Measurements from ENCODE around the gene SLC23A3.

Gene SLC23A3, protein sequence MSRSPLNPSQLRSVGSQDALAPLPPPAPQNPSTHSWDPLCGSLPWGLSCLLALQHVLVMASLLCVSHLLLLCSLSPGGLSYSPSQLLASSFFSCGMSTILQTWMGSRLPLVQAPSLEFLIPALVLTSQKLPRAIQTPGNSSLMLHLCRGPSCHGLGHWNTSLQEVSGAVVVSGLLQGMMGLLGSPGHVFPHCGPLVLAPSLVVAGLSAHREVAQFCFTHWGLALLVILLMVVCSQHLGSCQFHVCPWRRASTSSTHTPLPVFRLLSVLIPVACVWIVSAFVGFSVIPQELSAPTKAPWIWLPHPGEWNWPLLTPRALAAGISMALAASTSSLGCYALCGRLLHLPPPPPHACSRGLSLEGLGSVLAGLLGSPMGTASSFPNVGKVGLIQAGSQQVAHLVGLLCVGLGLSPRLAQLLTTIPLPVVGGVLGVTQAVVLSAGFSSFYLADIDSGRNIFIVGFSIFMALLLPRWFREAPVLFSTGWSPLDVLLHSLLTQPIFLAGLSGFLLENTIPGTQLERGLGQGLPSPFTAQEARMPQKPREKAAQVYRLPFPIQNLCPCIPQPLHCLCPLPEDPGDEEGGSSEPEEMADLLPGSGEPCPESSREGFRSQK

GRCh38 chr2:219169930-219170654, at the start of gene SLC23A3:
TSS of gene SLC23A3 (minus strand) at chr2:219170029. CDS start at chr2:219169984, 45 bp downstream.
- Mint-ChIP-seq H3K4me3 (no peak within 1 kb of the TSS), H3K27ac (peak within 1 kb of the TSS; percentile 81), H3K9me3 (no peaks in the 10 kb centered on the region), H3K4me1 (peaks cover 50% of the 10 kb centered on the region), H3K36me3 (peaks cover 53% of the 10 kb centered on the region)
- DNase-seq (ENCODE audit: low spot score in 2 of 2) (no peak), ATAC-seq (peak; percentile 73)

DNA sequence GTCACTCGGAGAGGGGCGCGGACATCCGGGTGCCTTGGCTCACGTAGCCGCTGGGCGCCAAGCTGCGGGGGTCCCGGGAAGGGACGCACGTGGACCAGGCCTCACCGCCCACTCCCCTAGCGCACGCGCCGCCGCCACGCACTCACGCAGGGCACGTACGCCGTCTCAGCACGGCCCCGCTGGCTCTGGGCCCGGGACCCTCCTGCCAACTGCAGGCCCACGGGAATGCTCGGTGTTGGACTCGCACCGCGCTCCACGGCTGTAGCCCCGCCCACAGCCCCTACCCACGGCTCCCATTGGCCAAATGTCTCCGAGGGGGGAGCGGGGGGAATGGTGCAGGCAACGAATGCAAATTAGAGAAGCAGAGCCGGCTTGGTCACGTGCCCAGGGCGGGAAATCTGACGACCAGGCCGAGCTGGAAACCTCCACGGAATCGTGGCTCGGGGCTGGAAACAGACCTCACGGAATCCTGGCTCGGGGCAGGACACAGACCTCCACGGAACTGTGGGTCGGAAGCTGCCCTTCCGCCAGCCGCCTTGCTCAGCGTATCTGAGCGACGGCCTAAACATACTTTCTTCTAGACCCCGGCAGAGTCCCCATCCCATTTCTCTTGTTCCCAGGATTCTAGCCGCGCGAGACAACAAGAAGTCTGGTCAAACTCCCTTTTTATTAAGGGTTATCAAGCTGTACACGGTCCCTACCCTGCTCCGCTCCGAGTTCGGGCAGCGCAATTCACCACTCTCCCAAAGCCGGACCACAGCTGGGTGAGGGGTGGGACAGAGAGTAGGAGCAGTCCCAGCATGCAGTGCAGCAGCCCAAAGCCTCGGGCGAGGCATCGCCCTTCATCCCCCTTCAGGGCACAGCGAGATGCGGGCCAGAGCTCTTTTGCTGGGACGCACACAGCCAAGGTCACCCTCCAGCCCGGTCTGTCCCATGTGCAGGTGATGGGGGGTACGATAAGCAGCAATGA, 49.2 kb upstream of the SLC23A3 start, which contains the start of gene ABCB6:
Gene ABCB6, minus strand, starts transcription at position 227 of the 970 bp plus-strand sequence. CDS start 285 bp downstream, outside the sequence.
- peak within 1 kb of the TSS; percentile 87 for H3K27ac Mint-ChIP-seq
- H3K9me3 Mint-ChIP-seq = no peaks in the 10 kb centered on the region
- DNase-seq (ENCODE audit: low spot score in 2 of 2) = peak; percentile 71 to 87
- H3K4me3 Mint-ChIP-seq = peak within 1 kb of the TSS; percentile 91
- peaks cover 46% of the 10 kb centered on the region for H3K4me1 Mint-ChIP-seq
- ATAC-seq = peak; percentile 85
- H3K36me3 Mint-ChIP-seq = peaks cover 70% of the 10 kb centered on the region

DNA sequence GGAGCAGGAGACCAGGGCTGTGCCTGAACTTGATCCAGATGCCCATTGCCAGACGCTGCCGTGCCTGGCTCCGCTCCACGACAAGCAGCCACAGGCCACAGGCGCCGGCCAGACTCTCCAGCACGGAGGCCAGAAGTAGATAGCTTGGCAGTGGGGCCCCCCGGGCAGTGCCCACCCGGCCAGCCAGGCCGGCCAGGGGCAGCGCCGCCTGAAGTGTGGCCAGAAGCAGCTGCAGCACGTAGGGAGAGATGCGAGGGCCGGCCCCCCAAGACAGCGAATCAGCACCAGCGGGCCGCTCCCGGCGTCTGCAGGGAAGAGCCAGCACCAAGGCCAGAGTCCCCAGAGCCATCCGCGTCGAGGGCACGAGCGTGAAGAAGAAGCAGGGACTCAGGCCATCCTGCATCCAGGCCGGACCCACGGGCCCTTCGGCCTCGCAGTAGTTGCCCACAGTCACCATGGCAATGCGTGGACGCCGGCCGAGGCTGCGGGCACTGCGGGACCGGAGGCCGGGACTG, 48.4 kb upstream of the SLC23A3 start:
- Mint-ChIP-seq H3K4me3 (peak overlapping the region; percentile 91), H3K27ac (peak overlapping the region; percentile 87), H3K9me3 (no peaks in the 10 kb centered on the region), H3K4me1 (peaks cover 47% of the 10 kb centered on the region), H3K36me3 (peaks cover 70% of the 10 kb centered on the region)
- ATAC-seq (peak; percentile 61), DNase-seq (ENCODE audit: low spot score in 2 of 2) (no peak)

DNA sequence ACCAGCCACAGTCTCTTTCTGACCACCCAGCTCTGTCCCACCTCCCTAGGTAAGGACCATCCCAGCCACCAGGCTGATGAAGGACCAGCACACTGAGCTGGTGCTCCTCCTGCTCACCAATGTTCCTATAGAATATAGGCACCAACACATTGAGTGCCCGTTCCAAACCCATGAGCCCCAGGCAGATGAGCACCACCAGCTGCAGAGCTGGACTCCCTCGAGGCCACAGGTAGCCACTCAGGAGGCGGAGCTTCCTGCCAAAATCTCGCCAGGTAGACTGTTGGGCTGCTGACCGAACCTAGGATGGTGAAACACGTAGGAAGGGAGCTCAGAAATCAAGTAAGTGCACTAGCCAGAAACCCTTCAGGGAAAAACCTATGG, 46.7 kb upstream of the SLC23A3 start:
- Mint-ChIP-seq H3K4me3 (peak overlapping the region; percentile 91), H3K27ac (no peak overlapping the region), H3K9me3 (no peaks in the 10 kb centered on the region), H3K36me3 (peaks cover 70% of the 10 kb centered on the region), H3K4me1 (peaks cover 44% of the 10 kb centered on the region)
- no peak for ATAC-seq
- no peak for DNase-seq (ENCODE audit: low spot score in 2 of 2)

DNA sequence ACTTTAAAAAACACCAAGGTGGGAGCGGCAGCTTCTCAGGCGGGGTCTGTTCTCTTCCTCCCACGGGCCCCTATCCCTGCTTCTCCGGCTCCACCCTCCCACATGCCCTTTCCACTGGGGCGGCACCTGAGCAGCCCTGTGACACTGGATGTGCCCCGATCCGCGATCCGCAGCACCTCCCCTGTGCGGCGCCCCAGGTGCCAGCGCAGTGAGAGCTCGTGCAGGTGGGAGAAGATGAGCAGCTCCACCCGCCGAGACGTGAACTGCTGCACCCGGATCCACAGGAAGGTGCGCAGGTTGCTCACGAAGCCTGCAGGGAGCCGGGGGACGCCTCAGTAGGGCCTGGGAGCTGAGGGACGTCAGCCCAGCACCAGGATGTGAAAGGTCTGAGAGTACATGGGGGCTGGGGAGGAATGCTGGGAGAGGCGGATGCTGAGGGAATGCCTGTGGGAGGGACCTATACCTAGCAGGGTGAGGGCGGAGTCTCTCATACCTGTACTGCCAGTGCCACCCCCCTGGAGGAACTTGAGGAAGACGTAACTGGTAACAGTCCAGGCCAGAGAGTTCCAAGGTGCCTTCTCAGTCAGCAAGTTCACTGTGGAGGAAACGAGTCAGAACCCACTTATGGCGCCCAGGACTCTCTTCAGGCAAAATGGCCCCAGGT, 46.2 kb upstream of the SLC23A3 start:
- no peaks in the 10 kb centered on the region for H3K9me3 Mint-ChIP-seq
- ATAC-seq = no peak
- no peak for DNase-seq (ENCODE audit: low spot score in 2 of 2)
- peaks cover 46% of the 10 kb centered on the region for H3K4me1 Mint-ChIP-seq
- no peak overlapping the region for H3K27ac Mint-ChIP-seq
- H3K4me3 Mint-ChIP-seq = peak overlapping the region; percentile 91
- H3K36me3 Mint-ChIP-seq = peaks cover 70% of the 10 kb centered on the region

- H3K4me1 Mint-ChIP-seq = peaks cover 45% of the 10 kb centered on the region
- no peak overlapping the region for H3K4me3 Mint-ChIP-seq
- peaks cover 75% of the 10 kb centered on the region for H3K36me3 Mint-ChIP-seq
- no peak overlapping the region for H3K27ac Mint-ChIP-seq
- ATAC-seq = no peak
- DNase-seq (ENCODE audit: low spot score in 2 of 2) = no peak
- H3K9me3 Mint-ChIP-seq = no peaks in the 10 kb centered on the region
These were observed 45.0 kb upstream of the SLC23A3 start for GRCh38 chr2:219214786-219215185.

DNA sequence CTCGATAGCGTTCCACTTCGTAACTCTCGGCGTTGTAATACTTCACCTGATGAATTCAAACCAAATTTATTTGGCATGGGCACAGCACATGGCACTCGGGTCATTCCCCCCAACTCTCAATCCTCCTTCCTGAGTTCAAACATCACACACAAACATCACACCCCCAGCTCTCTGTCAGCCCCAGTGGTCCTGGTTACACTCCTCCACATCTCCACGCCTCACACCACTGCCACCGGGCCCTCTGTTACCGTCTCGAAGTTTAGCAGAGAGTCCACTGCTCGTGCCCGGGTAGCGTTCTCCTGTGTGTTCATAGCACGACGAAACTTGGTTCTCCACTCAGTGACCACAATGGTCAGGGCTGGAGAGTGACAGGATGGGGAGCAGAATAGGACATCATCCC, 44.3 kb upstream of the SLC23A3 start:
- peak overlapping the region; percentile 84 for H3K27ac Mint-ChIP-seq
- peaks cover 47% of the 10 kb centered on the region for H3K4me1 Mint-ChIP-seq
- ATAC-seq (no peak), DNase-seq (ENCODE audit: low spot score in 2 of 2) (no peak)
- no peak overlapping the region for H3K4me3 Mint-ChIP-seq
- peaks cover 77% of the 10 kb centered on the region for H3K36me3 Mint-ChIP-seq
- no peaks in the 10 kb centered on the region for H3K9me3 Mint-ChIP-seq

DNA sequence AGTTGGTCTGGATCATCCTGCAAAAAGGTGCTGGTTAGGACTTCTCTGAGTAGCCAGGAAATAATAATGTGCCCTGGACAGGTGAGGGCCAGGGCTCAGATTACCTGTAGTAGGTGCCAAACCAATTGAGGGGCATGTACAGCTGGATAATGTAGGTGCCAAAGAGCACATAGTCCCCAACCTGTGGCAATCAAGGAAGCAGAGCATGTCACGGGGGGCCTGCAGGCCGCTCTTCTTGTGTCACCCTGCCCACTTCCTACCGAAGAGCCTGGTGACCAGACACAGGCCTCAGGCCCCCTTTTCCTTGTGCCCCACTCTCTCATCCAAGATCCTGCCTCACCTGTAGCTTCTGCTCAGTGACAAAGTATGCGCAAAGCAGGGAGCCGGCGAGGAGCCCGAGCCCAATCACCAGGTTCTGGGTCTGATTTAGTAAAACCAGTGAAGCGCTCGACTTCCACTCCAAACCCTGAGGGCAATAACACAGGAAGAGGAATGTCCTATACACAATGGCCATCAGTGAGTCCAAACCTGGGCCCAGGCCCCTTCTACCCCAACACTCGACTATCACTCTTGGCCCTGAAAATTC, 43.8 kb upstream of the SLC23A3 start:
- DNase-seq (ENCODE audit: low spot score in 2 of 2) = no peak
- Mint-ChIP-seq H3K9me3 (no peaks in the 10 kb centered on the region), H3K36me3 (peaks cover 82% of the 10 kb centered on the region), H3K4me1 (peaks cover 51% of the 10 kb centered on the region), H3K4me3 (no peak overlapping the region), H3K27ac (peak overlapping the region; percentile 84)
- no peak for ATAC-seq

DNA sequence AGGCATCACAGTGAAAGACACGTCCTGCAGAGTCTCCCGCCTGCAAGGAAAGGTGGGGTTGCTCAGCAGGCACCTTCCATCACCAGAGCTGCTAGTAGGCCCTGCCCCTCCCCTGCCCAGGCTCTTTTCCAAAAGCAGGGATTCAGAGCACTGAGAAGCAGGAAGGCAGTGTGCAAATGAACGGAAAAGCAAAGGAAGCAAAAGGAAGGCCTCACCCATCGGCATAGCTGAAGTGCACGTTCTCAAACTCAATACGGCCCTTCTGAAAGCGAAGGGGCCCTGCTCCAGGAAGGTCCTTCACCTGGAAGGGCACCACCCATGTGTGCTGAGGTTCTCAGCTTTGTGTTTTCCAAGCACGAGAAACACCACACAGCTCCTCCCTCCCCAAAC, 43.2 kb upstream of the SLC23A3 start:
- DNase-seq (ENCODE audit: low spot score in 2 of 2) (no peak), ATAC-seq (no peak)
- H3K27ac Mint-ChIP-seq = no peak overlapping the region
- H3K9me3 Mint-ChIP-seq = no peaks in the 10 kb centered on the region
- H3K4me3 Mint-ChIP-seq = no peak overlapping the region
- peaks cover 86% of the 10 kb centered on the region for H3K36me3 Mint-ChIP-seq
- peaks cover 53% of the 10 kb centered on the region for H3K4me1 Mint-ChIP-seq

DNA sequence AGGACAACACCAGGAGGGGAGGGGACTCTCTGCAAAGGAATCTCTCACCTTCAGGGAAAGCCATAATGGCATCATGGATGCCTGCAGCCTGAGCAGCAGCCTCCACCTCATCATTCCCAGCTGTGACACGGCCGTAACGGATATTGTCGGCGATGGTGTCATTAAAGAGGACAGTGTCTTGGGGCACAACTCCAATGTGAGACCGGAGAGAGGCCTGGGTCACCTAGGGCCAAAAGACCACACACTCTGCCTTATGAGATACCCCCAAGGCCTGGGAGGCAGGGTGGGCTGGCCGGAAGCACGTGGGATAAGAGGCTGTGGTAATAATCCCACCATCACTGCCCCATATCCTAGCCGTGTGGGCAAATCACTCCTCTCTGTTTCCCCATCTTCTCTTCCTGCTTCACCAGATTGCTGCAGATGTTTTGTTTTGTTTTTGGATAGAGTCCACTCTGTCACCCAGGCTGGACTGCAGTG, 41.1 kb upstream of the SLC23A3 start:
- no peak overlapping the region for H3K4me3 Mint-ChIP-seq
- H3K36me3 Mint-ChIP-seq = peaks cover 77% of the 10 kb centered on the region
- H3K4me1 Mint-ChIP-seq = peaks cover 47% of the 10 kb centered on the region
- ATAC-seq (no peak), DNase-seq (ENCODE audit: low spot score in 2 of 2) (no peak)
- peak overlapping the region; percentile 72 for H3K27ac Mint-ChIP-seq
- H3K9me3 Mint-ChIP-seq = no peaks in the 10 kb centered on the region

- peak overlapping the region; percentile 72 for H3K27ac Mint-ChIP-seq
- no peaks in the 10 kb centered on the region for H3K9me3 Mint-ChIP-seq
- ATAC-seq = no peak
- DNase-seq (ENCODE audit: low spot score in 2 of 2) = no peak
- H3K36me3 Mint-ChIP-seq = peaks cover 76% of the 10 kb centered on the region
- no peak overlapping the region for H3K4me3 Mint-ChIP-seq
- H3K4me1 Mint-ChIP-seq = peaks cover 45% of the 10 kb centered on the region
These were observed 40.5 kb upstream of the SLC23A3 start for GRCh38 chr2:219210196-219210885.

DNA sequence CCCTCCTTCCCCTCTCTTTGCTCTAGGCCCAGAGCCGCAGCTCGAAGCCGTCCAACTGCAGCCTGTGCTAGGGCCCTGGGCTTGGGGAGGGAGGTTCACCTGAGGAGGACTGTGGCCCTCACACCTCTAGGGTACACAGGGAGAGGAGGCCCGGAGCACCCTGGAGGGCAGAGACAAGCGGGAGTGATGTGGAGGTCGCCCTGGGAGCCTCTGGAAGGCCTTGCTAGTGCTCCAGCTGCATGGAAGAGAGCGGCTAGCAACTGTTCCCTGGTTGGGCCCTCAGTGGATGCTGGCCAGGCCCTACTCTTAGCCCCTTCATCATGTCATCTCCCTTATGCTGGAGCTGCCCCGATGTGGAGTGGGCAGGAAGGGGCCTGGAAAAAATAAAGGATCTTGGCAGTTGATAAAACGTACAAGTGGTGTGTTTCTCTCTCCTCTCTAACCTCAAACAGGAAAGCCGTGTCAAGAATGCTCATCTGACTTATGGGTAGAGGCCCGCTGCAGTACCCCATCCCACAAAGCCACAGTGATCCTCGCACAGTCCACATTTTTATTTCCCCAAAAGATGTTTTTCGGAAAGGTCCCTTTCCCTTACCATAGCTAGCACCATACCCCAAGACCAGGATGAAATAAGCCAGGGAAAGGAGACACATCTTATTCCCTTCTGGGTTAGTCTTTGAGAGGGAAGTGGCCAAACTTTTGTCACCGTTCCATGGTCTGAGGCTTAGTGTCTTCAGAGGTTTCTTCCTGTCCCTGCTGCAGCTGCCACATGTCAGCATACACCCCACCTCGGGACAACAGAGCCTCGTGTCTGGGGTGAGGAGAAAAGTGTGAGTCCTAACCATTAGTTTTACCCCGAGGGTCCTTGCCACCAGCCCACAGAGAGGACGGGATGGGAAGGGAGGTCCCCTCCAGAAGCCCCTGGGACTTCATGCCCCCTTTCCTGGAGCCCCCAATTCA, 39.7 kb upstream of the SLC23A3 start:
- no peak for DNase-seq (ENCODE audit: low spot score in 2 of 2)
- Mint-ChIP-seq H3K4me1 (peaks cover 40% of the 10 kb centered on the region), H3K9me3 (peaks cover under 1% of the 10 kb centered on the region), H3K4me3 (peak overlapping the region; percentile 78), H3K36me3 (peaks cover 70% of the 10 kb centered on the region), H3K27ac (peak overlapping the region; percentile 72)
- no peak for ATAC-seq

Data from stimulated activated effector memory CD8-positive, alpha-beta T cell treated with anti-CD3 and anti-CD28 coated beads, Interleukin-12 subunit alpha, Interleukin-12 subunit beta, amount 100 ng/mL, for 72 hours (primary cell).